ENCODE measurements around the gene PAM.
"Not testable (repeated sequence)": the region's sequence is repeated elsewhere in the genome, so short reads cannot be mapped to it uniquely, and the experiment has no call there.

Gene PAM

GRCh38 chr5:102751903-102752376 is 3.2 kb upstream of the PAM start:
- DNase-seq (ENCODE audit: low read depth in 2 of 2), result not testable (repeated sequence)

DNA sequence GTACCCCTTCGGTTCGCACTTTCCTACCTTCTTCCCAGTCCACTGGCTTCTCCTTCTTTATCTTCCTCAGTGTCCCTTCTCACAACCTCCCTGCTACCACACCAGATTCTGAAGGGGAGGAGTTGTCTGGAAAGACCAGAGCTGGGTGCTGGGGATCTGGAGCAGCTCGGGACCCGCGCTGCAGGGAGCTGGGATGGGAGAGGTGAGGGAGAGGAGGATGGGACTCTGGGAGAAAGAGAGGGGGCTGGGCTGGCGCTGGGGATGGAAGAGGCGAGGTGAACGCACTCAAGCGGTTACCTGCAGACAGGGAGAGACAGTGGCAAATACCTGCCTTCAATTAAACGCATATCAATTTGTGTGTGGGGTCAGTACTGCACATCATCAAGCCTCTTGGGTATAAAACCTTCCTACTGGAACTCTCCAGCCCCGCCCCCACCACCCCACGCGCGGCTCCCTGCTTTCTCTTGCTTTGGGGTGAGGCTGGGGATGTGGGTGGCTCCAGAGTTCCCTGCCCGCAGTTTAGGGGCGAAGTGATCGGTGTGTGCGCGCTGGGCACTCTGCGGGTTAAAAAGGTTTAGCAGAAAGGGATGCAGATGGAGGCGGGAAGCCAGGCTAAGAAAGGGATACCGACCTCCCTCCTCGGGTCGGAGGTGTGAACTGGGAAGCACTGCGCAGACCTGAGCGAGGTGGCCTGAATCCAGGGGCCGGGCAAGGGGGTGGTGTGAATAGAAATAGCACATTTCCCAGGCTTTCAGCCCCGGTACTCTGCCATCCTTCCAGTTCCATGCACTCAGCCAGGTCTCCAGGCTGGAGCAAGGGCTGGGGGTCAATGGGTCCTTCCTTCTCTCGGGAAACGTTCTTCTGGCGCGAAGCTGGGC is 977 bp upstream of the PAM start:
- DNase-seq (ENCODE audit: low read depth in 2 of 2), result no peak

DNA sequence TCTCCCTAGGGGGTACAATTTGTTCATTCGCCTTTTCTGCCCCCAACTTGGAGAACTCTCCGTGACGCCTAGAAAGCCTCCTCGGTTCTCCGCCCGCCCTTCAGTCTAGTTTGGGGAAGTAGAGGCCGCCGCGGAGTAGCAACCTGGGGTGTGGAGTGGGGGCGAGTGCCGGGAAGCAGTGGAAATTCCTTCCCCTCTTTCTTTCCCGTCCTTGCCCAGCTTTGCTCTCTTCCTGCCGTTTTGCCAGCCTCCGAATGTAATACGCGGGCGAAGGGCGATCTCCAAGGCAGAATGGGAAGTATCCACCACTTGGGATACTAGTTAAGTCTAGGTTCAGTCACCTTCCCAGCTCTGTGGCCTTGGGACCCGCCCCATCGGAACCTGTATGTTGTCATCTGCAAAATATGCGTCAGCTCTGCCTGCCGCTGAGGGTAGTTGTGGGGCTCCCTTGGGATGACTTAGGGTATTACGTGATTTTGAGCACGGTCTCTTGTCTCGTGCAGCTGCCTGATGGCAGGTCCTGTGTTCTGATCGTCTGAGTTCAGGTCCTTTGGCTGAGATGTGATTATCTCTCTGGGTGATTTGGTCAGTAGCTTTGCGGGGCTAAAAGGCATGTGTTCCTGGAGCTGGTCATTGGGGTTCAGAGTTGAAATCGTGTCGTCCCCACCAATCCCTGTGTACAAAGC is 724 bp downstream of the PAM start:
- DNase-seq (ENCODE audit: low read depth in 2 of 2), result peak; percentile 72 to 73

DNA sequence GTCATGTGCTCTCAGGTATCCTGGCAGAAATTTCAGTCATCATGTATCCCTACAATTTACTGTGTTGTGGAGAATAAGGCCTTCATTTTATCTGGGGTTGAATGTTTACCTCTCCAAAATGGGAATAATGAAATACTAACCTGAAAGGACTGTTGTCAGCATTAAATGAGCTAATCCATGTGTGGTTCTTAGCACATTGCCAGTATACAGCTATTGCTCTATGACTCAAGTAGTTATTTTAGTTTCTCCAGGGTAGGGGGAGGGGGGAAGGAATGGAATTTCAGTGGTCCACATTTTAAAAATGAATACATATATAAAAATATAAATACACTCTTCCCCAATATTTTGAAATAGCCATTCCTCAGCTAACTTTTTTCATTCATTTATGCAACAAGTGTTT is 3.5 kb downstream of the PAM start:
- no peak for DNase-seq (ENCODE audit: low read depth in 2 of 2)

DNA sequence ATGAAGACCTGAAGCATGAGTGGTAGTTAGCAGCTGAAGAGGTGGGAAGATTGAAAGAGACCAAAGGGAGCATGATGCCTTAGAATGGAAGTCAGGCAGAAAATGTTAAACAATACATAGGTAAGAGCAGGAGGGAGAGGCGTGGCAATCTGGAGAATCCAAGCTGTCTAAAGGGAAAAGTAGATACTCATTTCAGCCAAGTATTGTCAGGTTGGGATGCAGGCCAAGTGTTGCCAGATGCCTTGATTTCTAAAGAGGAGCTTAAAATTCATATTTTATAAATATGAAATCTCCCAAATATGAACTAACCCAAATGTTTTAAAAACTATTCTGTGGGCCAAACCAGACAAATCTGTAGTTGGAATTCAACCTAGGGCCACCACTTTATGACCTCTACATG is 4.2 kb downstream of the PAM start:
- DNase-seq (ENCODE audit: low read depth in 2 of 2), result no peak

- no peak for DNase-seq (ENCODE audit: low read depth in 2 of 2)
These were observed 4.6 kb downstream of the PAM start for GRCh38 chr5:102759700-102760099.

- DNase-seq (ENCODE audit: low read depth in 2 of 2), result no peak
These were observed 5.7 kb downstream of the PAM start for GRCh38 chr5:102760815-102761214.

- no peak for DNase-seq (ENCODE audit: low read depth in 2 of 2)
These were observed 7.0 kb downstream of the PAM start for GRCh38 chr5:102762095-102762534.

DNA sequence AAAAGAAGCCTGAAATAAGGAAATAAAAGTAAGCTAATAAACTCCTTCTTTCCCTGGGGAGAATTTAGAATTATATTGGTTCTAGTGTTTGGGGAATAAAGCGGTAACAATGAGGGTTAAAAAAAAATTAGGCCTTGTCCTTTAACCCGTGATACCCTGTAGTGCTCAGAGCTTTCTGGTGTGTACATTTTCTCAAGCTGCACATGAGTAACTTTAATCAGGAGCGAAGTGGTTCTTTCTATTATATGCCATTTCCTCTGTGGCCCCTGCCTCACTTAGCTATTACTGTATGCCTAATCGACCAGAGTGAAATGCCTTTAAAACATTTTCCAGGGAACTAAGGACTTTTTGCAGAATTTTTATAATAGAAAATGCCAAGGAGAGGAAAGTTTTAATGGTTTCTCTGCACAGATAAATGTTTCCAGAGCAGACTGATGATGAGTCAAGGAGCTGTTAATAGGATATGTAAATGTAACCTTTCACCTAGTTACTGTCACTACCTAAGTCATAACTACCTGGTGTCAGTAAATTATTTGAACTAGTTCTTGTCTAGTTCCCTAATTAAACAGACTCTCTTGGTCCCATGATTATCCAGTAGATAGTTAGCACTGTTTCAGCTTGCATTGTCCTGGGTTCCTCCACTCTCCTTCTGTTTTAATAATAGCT is 7.6 kb downstream of the PAM start:
- no peak for DNase-seq (ENCODE audit: low read depth in 2 of 2)

DNA sequence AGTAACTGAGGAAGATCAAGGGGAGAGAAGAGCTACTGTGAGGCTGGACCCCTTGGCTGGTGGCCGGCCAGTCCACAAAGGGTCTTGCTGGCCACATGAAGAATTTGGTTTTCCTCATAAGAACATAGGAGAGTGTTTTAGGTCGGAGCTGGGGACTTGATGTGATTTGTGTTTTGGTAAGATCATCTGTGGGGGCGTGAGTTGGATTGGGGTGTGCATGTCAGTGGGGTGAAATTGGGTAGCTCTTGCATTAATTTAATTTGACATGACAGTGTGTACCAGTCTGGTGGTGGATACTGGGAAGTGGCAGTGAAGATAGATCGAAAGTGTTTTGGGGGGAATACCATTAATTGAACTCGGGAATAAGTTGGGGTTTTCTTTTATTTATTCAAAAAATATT is 8.6 kb downstream of the PAM start:
- DNase-seq (ENCODE audit: low read depth in 2 of 2), result no peak

GRCh38 chr5:102764381-102765004 is 9.4 kb downstream of the PAM start:
- DNase-seq (ENCODE audit: low read depth in 2 of 2), result no peak

DNA sequence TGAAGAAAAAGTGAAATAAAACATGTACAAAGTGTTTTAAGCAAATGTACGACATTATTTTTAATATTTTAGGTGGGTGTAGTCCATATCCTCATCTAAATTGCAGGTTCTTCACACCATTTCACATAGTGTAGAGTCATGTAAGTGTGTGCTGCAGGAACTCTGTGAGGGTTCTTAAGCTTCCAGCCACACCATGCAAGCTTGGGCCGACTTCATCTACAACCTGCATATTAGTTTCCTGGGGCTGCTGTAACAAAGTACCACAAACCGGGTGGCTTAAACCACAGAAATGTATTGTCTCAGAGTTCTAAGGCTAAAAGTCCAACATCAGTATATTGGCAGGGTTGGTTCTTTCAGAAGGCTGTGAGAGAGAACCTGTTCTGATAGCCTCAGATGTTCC is 10.2 kb downstream of the PAM start:
- DNase-seq (ENCODE audit: low read depth in 2 of 2), result no peak

DNA sequence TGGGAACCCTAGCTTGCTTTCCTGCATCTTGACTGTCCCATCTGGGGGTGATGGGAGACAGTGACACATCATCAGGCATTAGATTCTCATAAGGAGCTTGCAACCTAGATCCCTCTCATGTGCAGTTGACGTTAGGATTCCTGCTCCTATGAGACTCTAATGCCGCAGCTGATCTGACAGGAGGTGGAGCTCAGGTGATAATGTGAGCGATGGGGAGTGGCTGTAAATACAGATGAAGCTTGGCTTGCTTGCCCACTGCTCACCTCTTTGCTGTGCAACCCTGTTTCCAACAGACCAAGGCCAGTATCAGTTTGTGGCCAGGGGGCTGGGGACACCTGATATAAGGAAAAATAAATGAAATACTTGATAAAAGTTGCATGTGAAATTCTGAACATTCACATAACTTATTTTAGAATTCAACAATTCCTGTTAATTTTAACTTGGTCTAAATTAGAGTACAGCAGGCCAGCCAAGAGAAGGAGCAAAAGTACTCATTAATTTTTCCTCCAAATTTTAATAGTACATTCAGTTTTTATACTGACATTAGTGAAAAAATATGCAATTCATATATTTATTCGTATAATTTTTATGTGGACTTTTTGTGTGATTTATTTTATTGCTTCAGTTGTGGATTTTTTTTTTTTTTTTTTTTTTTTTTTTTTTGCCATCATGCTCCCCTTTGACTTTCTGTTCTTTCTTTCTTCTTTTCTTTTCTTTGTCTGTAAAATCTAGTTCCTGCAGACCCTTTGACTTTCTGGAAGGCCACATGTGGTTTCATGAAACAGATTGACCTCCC is 11.4 kb downstream of the PAM start:
- DNase-seq (ENCODE audit: low read depth in 2 of 2), result no peak

DNA sequence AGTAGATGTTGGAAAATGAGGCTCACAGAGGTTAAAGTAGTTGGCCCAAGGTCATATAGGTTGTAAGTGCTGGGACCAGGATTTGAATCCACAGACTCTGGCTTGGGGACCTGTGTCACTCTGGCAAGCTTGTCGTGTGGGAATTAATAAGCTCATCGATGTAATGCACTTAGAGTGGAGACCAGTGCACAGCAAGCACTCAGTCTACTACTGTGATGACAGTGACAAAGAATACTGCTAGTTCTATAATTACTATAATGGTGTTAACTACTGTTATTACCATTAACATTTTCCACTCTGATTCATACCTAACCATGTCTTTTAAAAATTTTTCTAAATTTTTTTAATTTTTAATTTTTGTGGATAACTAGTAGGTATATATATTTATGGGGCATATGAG is 12.8 kb downstream of the PAM start:
- DNase-seq (ENCODE audit: low read depth in 2 of 2), result no peak

- DNase-seq (ENCODE audit: low read depth in 2 of 2), result no peak
These were observed 15.7 kb downstream of the PAM start for GRCh38 chr5:102770803-102771202.

DNA sequence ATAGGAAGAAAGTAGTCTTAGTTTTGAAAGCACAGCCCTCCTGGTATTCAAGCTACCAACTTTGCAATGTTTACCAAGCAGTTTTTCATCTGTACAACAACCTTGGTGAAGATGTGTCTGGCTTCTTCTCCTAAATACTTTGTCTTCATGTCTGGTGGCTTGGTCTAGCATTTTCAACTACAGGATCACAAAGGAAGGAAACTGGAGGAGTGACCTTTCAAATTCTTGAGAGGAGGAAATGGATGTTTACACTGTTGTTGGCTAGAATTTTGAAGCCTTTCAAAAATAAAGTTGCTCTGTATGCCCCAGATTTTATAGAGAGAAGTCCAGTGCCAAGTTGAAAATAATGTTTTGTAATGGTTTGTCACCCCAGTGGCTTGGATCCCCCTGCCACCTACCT is 16.3 kb downstream of the PAM start:
- DNase-seq (ENCODE audit: low read depth in 2 of 2), result no peak

- no peak for DNase-seq (ENCODE audit: low read depth in 2 of 2)
These were observed 17.2 kb downstream of the PAM start for GRCh38 chr5:102772273-102772672.

DNA sequence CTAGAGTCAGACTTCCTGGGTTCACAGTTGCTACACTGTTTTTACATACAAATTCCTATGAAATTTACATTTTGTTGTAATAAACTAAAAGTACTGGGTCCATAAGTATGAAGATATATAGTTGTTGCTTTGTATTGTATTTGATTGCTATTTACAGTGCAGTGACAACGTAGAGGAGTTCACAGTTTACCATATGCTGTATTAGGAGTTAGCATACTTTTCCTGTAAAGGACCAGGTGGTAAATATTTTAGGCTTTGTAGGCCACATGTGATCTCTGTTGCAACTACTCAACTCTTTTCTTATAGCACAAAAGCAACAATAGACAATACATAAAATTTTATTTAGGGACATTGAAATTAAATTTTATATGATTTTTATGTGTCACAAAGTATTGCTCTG is 18.0 kb downstream of the PAM start:
- DNase-seq (ENCODE audit: low read depth in 2 of 2), result no peak

- not testable (repeated sequence) for DNase-seq (ENCODE audit: low read depth in 2 of 2)
These were observed 20.7 kb downstream of the PAM start for GRCh38 chr5:102775756-102776155.

DNA sequence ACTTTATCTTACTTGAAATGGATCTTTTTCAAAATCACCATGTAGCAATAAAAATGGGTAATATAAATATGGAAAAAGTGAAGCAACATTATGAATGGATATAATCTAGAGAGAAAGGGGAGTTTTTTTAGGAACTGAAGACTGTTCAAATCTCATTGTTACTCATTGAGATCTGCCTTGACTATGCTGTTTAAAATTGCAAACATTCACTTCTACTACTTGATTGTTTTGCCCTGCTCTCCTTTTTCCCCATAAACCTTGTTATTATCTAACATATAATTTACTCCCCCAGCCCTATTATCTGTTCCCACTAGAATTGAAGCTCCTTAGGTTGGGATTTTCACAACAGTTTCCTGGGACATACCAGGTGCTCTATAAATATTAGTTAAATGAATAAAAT is 22.0 kb downstream of the PAM start:
- no peak for DNase-seq (ENCODE audit: low read depth in 2 of 2)

- no peak for DNase-seq (ENCODE audit: low read depth in 2 of 2)
These were observed 23.4 kb downstream of the PAM start for GRCh38 chr5:102778478-102778877.
